PC-9 (cell line): ENCODE measurements around the gene CFAP97D2.

Experiments used
- CTCF ChIP-seq: fragments of 200-600 bp; sonication (generic); conservative IDR thresholded peaks from 2 replicates; pipeline ENCODE4 v1.6.1; 2017; ENCODE audit warnings: mixed run types, antibody characterized with exemption, mild to moderate bottlenecking, moderate library complexity
- EZH2 ChIP-seq: fragments of 200-600 bp; sonication (generic); IDR thresholded peaks from 2 replicates; pipeline ENCODE4 v1.8.0; 2017; ENCODE audit warnings: antibody characterized with exemption, low read depth

DNA sequence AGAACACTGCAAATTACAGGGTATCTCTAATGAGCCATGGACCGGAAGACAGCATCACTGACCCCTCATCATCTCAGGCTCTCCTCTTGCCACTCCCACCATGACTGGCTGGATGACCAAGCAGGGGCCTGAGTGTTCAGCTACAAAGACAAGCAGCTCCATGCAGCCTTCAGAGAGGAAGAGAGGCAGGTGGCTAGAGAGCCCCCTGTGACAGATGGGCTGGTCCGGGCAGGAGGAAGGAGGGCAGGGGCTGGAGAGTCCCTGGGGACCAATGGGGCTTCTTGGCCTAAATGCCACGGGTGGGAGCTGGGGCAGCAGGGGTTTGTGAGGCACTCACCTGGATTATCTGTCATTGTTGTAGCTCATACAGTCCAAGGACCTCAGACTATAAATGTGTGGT, 33.8 kb upstream of the CFAP97D2 start:
- TF ChIP-seq CTCF (no peak), EZH2 (no peak)
